Liver (tissue), 9 donors: Measurements from ENCODE around the gene TNFRSF6B. TPM values are rescaled to one million over a fixed set of nuclear protein-coding genes. Genes with fewer than 3 reads are reported as not detected.

Experiments used
- DNase-seq: peaks from one replicate; pipeline ENCODE4 v3.0.0-alpha.2; 2017; ENCODE audit warnings: low spot score
- H3K27ac ChIP-seq, 2 donors: one replicate each; pipeline ENCODE4 v1.7.0; 2013; ENCODE audit warnings: inconsistent platforms in 2 of 2, low read length in 2 of 2, control low read depth in 1 of 2, low read depth in 1 of 2, mild to moderate bottlenecking in 1 of 2
- H3K27me3 ChIP-seq, 4 donors: one replicate each; pipeline versions ENCODE4 v1.6.1 to v1.7.0; 2013; ENCODE audit warnings: low read length in 3 of 4, inconsistent platforms in 1 of 4, mild to moderate bottlenecking in 1 of 4, moderate library complexity in 1 of 4; ENCODE audit not compliant: control insufficient read depth in 4 of 4, insufficient read depth in 4 of 4
- H3K36me3 ChIP-seq, 4 donors: one replicate each; pipeline versions ENCODE4 v1.6.1 to v1.7.0; 2013; ENCODE audit warnings: low read length in 3 of 4, mild to moderate bottlenecking in 3 of 4, low read depth in 1 of 4, moderate library complexity in 1 of 4; ENCODE audit not compliant: control insufficient read depth in 4 of 4, insufficient read depth in 3 of 4
- H3K4me1 ChIP-seq, 4 donors: one replicate each; pipeline versions ENCODE4 v1.6.1 to v1.7.0; 2013; ENCODE audit warnings: low read length in 3 of 4, mild to moderate bottlenecking in 3 of 4, moderate library complexity in 1 of 4; ENCODE audit not compliant: control insufficient read depth in 4 of 4, insufficient read depth in 4 of 4
- H3K4me3 ChIP-seq, 3 donors: one replicate each; pipeline versions ENCODE4 v1.6.1 to v1.7.0; 2013; ENCODE audit warnings: low read length in 3 of 3, control low read depth in 1 of 3, low read depth in 1 of 3, mild to moderate bottlenecking in 1 of 3
- H3K9ac ChIP-seq, 2 donors: one replicate each; pipeline ENCODE4 v1.7.0; 2013; ENCODE audit warnings: low read length in 2 of 2, mild to moderate bottlenecking in 2 of 2, moderate library complexity in 2 of 2, control low read depth in 1 of 2, low read depth in 1 of 2
- H3K9me3 ChIP-seq, 4 donors: one replicate each; pipeline versions ENCODE4 v1.6.1 to v1.7.0; 2013; ENCODE audit warnings: low read length in 3 of 4; ENCODE audit not compliant: control insufficient read depth in 4 of 4
- EGR1 ChIP-seq, 2 donors: IDR thresholded peaks; 2 replicates each; pipeline ENCODE4 v1.6.1; 2016 to 2018; ENCODE audit warnings: antibody characterized with exemption in 2 of 2, low read depth in 2 of 2
- FOXA1 ChIP-seq: IDR thresholded peaks from 2 replicates; pipeline ENCODE4 v1.6.1; 2016; ENCODE audit warnings: antibody characterized with exemption
- FOXA2 ChIP-seq: IDR thresholded peaks from 2 replicates; pipeline ENCODE4 v1.6.1; 2016; ENCODE audit warnings: antibody characterized with exemption
- GABPA ChIP-seq, 2 donors: IDR thresholded peaks in 1 of 2; conservative IDR thresholded peaks in 1 of 2; 2 replicates each; pipeline ENCODE4 v1.6.1; 2016; ENCODE audit warnings: antibody characterized with exemption in 2 of 2, mild to moderate bottlenecking in 1 of 2, moderate library complexity in 1 of 2
- HNF4A ChIP-seq, 2 donors: conservative IDR thresholded peaks; 2 replicates each; pipeline ENCODE4 v1.6.1; 2016; ENCODE audit warnings: antibody characterized with exemption in 2 of 2, mild to moderate bottlenecking in 2 of 2
- HNF4G ChIP-seq: IDR thresholded peaks from 2 replicates; pipeline ENCODE4 v1.6.1; 2016; ENCODE audit warnings: antibody characterized with exemption
- NR2F2 ChIP-seq: IDR thresholded peaks from 2 replicates; pipeline ENCODE4 v1.6.1; 2016; ENCODE audit warnings: antibody characterized with exemption
- RAD21 ChIP-seq, 2 donors: IDR thresholded peaks; 2 replicates each; pipeline ENCODE4 v1.6.1; 2016; ENCODE audit warnings: antibody characterized with exemption in 2 of 2, mild to moderate bottlenecking in 2 of 2
- RXRA ChIP-seq, 2 donors: IDR thresholded peaks; 2 replicates each; pipeline ENCODE4 v1.6.1; 2017 to 2018; ENCODE audit warnings: antibody characterized with exemption in 2 of 2, mild to moderate bottlenecking in 1 of 2
- SP1 ChIP-seq: IDR thresholded peaks from 2 replicates; pipeline ENCODE4 v1.6.1; 2018; ENCODE audit warnings: antibody characterized with exemption, mild to moderate bottlenecking
- TAF1 ChIP-seq: conservative IDR thresholded peaks from 2 replicates; pipeline ENCODE4 v1.6.1; 2016; ENCODE audit warnings: antibody characterized with exemption, mild to moderate bottlenecking
- YY1 ChIP-seq: IDR thresholded peaks from 2 replicates; pipeline ENCODE4 v1.6.1; 2016; ENCODE audit warnings: antibody characterized with exemption, mild to moderate bottlenecking
- WGBS: extraction: QIAGEN DNeasy Blood & Tissue Kit; methylation state at CpG from one replicate; pipeline ENCODE4 v1.1.7; 2013; 5-methylcytosine and 5-hydroxymethylcytosine counted together
- polyA plus RNA-seq, 2 donors: library from polyadenylated mRNA; stranded (reverse) in 1 of 2; unstranded in 1 of 2; fragments of 200-250 nt in 1 of 2; fragments of >200 nt in 1 of 2; fragmentation: Nextera tagmentation in 1 of 2; extraction: Ambion mirVana in 1 of 2; gene quantifications; one replicate each; pipeline versions ENCODE4 v1.2.1 to v1.2.3, GENCODE V29; 2013 to 2015
- total RNA-seq, 2 donors: library from RNA; depleted of rRNA; stranded (reverse); fragments of >200 nt; gene quantifications; one replicate each; pipeline ENCODE4 v1.2.3, GENCODE V29; 2014
- TF ChIP-seq, protein P1 (sequence below): fragments of 150-350 bp; IDR thresholded peaks from 2 replicates; pipeline ENCODE4 v1.5.1; 2017; ENCODE audit warnings: improper control_type of control experiment, low read depth, low read length; ENCODE audit not compliant: missing input control
- TF ChIP-seq, protein P2 (sequence below): IDR thresholded peaks from 2 replicates; pipeline ENCODE4 v1.6.1; 2016; ENCODE audit warnings: antibody characterized with exemption, mild to moderate bottlenecking
- donor health status: healthy.
- donor health status: healthy.
- donor health status: healthy.
- donor health status: healthy.
- donor health status: healthy.

TNFRSF6B gene
- total and polyA plus RNA-seq, 4 donors = 0.09 to 0.73 TPM; not detected in 2

DNA sequence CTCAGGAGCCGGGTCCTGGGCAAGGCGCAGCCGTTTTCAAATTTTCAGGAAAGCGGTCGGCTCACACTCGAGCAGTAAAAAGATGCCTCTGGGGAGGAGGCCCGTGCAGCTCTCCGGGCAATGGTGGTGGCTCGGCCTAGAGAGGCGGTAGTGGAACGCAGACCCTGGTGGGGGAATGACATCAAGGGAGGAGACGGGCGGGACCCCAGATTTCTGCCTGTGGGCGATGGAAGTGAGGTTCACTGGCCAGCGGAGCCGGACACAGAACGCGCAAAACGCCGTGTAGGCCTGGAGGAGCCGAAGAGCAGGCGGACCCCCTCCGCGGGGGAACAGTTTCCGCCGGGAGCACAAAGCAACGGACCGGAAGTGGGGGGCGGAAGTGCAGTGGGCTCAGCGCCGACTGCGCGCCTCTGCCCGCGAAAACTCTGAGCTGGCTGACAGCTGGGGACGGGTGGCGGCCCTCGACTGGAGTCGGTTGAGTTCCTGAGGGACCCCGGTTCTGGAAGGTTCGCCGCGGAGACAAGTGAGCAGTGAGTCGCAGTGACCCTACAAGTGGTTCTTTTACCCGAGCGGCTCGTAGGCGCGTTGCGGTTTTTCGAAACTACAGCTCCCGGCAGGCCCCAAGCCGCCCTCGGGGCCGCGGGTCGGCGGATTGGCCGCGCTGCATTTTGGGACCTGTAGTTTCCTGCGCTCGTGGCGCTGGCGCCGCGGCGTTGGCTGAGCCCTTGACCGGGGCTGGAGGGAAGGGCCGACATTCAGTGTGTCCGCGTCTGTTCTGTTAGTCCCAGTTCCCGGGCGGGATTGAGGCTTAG lies 38.3 kb upstream of the TNFRSF6B start, which contains the start of gene RTEL1:
TSS of gene RTEL1 (plus strand) at position 376 of the 812 bp plus-strand sequence. CDS start 1,091 bp downstream, outside the sequence.
- H3K36me3 ChIP-seq = peaks cover 0 to 15% (median 6%) of the 10 kb centered on the region in 4 donors
- peak within 1 kb of the TSS; percentile 88 to 90 for H3K27ac ChIP-seq
- no peaks in the 10 kb centered on the region for H3K9me3 ChIP-seq
- peak; percentile 94 for DNase-seq
- peak within 1 kb of the TSS; percentile 63 to 88 (median 81) for H3K4me3 ChIP-seq
- WGBS = 3% methylated on average over 73 of the region's 73 CpGs
- H3K4me1 ChIP-seq = peaks cover 3 to 24% (median 17%) of the 10 kb centered on the region in 4 donors
- no peaks in the 10 kb centered on the region for H3K27me3 ChIP-seq
- H3K9ac ChIP-seq = peak within 1 kb of the TSS; percentile 59 to 61
- peak; percentile 62 for TF ChIP-seq SP1
- TF ChIP-seq RXRA (IDR thresholded peaks at IDR 0.05) = peak in 1 of 2 donors; percentile 46
- no peak for TF ChIP-seq HNF4A (conservative IDR thresholded peaks at IDR 0.05)
- peak in 1 of 2 donors; percentile 16 for TF ChIP-seq RAD21 (IDR thresholded peaks at IDR 0.05)
- peak; percentile 8 for TF ChIP-seq FOXA1
- TF ChIP-seq TAF1 = no peak
- TF ChIP-seq, protein P1, sequence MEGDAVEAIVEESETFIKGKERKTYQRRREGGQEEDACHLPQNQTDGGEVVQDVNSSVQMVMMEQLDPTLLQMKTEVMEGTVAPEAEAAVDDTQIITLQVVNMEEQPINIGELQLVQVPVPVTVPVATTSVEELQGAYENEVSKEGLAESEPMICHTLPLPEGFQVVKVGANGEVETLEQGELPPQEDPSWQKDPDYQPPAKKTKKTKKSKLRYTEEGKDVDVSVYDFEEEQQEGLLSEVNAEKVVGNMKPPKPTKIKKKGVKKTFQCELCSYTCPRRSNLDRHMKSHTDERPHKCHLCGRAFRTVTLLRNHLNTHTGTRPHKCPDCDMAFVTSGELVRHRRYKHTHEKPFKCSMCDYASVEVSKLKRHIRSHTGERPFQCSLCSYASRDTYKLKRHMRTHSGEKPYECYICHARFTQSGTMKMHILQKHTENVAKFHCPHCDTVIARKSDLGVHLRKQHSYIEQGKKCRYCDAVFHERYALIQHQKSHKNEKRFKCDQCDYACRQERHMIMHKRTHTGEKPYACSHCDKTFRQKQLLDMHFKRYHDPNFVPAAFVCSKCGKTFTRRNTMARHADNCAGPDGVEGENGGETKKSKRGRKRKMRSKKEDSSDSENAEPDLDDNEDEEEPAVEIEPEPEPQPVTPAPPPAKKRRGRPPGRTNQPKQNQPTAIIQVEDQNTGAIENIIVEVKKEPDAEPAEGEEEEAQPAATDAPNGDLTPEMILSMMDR = no peak
- TF ChIP-seq, protein P2, sequence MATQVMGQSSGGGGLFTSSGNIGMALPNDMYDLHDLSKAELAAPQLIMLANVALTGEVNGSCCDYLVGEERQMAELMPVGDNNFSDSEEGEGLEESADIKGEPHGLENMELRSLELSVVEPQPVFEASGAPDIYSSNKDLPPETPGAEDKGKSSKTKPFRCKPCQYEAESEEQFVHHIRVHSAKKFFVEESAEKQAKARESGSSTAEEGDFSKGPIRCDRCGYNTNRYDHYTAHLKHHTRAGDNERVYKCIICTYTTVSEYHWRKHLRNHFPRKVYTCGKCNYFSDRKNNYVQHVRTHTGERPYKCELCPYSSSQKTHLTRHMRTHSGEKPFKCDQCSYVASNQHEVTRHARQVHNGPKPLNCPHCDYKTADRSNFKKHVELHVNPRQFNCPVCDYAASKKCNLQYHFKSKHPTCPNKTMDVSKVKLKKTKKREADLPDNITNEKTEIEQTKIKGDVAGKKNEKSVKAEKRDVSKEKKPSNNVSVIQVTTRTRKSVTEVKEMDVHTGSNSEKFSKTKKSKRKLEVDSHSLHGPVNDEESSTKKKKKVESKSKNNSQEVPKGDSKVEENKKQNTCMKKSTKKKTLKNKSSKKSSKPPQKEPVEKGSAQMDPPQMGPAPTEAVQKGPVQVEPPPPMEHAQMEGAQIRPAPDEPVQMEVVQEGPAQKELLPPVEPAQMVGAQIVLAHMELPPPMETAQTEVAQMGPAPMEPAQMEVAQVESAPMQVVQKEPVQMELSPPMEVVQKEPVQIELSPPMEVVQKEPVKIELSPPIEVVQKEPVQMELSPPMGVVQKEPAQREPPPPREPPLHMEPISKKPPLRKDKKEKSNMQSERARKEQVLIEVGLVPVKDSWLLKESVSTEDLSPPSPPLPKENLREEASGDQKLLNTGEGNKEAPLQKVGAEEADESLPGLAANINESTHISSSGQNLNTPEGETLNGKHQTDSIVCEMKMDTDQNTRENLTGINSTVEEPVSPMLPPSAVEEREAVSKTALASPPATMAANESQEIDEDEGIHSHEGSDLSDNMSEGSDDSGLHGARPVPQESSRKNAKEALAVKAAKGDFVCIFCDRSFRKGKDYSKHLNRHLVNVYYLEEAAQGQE = peak; percentile 76
- peak; percentile 68 for TF ChIP-seq NR2F2
- peak; percentile 78 for TF ChIP-seq YY1
- peak; percentile 97 to 99 for TF ChIP-seq GABPA (IDR thresholded peaks at IDR 0.05 in 1 of 2, conservative IDR thresholded peaks at IDR 0.05 in 1 of 2)
- peak; percentile 15 to 76 for TF ChIP-seq EGR1 (IDR thresholded peaks at IDR 0.05; ENCODE audit: low read depth in 2 of 2)

DNA sequence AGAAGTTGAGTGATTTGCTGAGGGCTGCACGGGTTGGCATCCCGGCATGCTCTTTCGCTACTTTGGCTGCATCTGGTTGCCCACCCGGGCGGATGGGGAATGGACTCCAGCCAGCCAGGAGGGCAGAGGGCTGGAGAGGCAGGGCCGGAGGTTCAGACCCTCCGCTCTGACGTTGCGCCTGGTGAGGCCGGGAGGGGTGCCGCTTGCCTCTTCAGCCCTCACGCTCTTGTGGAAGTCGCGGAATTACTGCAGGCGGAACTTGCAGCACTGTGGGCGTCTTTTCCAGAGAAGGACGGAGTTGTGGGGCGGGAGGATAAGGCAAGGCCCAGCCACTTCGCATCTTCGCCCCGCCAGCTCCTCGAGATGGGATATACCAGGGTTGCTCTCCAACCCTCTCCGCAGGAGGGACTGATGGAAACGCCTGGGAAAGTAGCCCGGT lies 37.7 kb upstream of the TNFRSF6B start:
- H3K36me3 ChIP-seq = peaks cover 0 to 18% (median 8%) of the 10 kb centered on the region in 4 donors
- whole genome bisulfite sequencing = 5% methylated on average over 25 of the region's 25 CpGs
- H3K9ac ChIP-seq = peak overlapping the region; percentile 32 to 57
- DNase-seq = no peak
- H3K4me3 ChIP-seq = peak overlapping the region; percentile 63 to 88 (median 81)
- H3K9me3 ChIP-seq = no peaks in the 10 kb centered on the region
- TF ChIP-seq TAF1 (no peak), RAD21 (IDR thresholded peaks at IDR 0.05) (no peak), HNF4G (no peak), NR2F2 (no peak), FOXA2 (no peak), EGR1 (IDR thresholded peaks at IDR 0.05; ENCODE audit: low read depth in 2 of 2) (no peak), FOXA1 (no peak)
- TF ChIP-seq, protein P2 = no peak
- H3K27me3 ChIP-seq = no peaks in the 10 kb centered on the region
- peaks cover 3 to 21% (median 17%) of the 10 kb centered on the region in 4 donors for H3K4me1 ChIP-seq
- peak overlapping the region; percentile 88 to 90 for H3K27ac ChIP-seq
